CD4-positive, alpha-beta T cell treated with Interleukin-6 for 4 hours (primary cell): ENCODE data around the gene GARNL3.

ENCODE experiments used
- DNase-seq: peaks from one replicate; pipeline ENCODE4 v3.0.0-alpha.2; 2020; ENCODE audit warnings: mixed read lengths

Gene GARNL3

GRCh38 chr9:127280880-127281660, 16.5 kb downstream of the GARNL3 start:
- DNase-seq: no peak

- DNase-seq: no peak
Observed at GRCh38 chr9:127281891-127282290, 17.3 kb downstream of the GARNL3 start.

GRCh38 chr9:127282611-127283010, 18.0 kb downstream of the GARNL3 start:
- no peak for DNase-seq

- DNase-seq: no peak
Observed at GRCh38 chr9:127283135-127283534, 18.6 kb downstream of the GARNL3 start.

- DNase-seq: peak; percentile 44
Observed at GRCh38 chr9:127283917-127284497, 19.4 kb downstream of the GARNL3 start.

GRCh38 chr9:127285965-127286364, 21.4 kb downstream of the GARNL3 start:
- DNase-seq: no peak

- no peak for DNase-seq
Observed at GRCh38 chr9:127290561-127291065, 26.0 kb downstream of the GARNL3 start.

GRCh38 chr9:127291246-127291778, 26.7 kb downstream of the GARNL3 start:
- DNase-seq: no peak

- DNase-seq: no peak
Observed at GRCh38 chr9:127292415-127292814, 27.8 kb downstream of the GARNL3 start.

GRCh38 chr9:127293328-127293727, 28.8 kb downstream of the GARNL3 start:
- DNase-seq: no peak

- DNase-seq: no peak
Observed at GRCh38 chr9:127293767-127294166, 29.2 kb downstream of the GARNL3 start.

GRCh38 chr9:127295005-127295404, 30.4 kb downstream of the GARNL3 start:
- no peak for DNase-seq

GRCh38 chr9:127300886-127301447, 36.4 kb downstream of the GARNL3 start:
- no peak for DNase-seq

- DNase-seq: no peak
Observed at GRCh38 chr9:127303830-127304229, 39.3 kb downstream of the GARNL3 start.

- no peak for DNase-seq
Observed at GRCh38 chr9:127305206-127305837, 40.7 kb downstream of the GARNL3 start.

- no peak for DNase-seq
Observed at GRCh38 chr9:127305838-127306226, 41.3 kb downstream of the GARNL3 start.

- no peak for DNase-seq
Observed at GRCh38 chr9:127307802-127308201, 43.2 kb downstream of the GARNL3 start.

- no peak for DNase-seq
Observed at GRCh38 chr9:127308652-127309434, 44.3 kb downstream of the GARNL3 start.

GRCh38 chr9:127309715-127310114, 45.1 kb downstream of the GARNL3 start:
- no peak for DNase-seq

- DNase-seq: peak; percentile 49
Observed at GRCh38 chr9:127311239-127311741, 46.7 kb downstream of the GARNL3 start.

GRCh38 chr9:127313042-127313560, 48.5 kb downstream of the GARNL3 start:
- DNase-seq: no peak

GRCh38 chr9:127314911-127315310, 50.3 kb downstream of the GARNL3 start:
- DNase-seq: no peak
